Nephron (organoid): ENCODE data around the gene HAUS3.

ENCODE experiments used
- H3K27ac Mint-ChIP-seq, 3 experiments: 2 replicates each; pipeline ENCODE4 v1.8.0; 2020; ENCODE audit warnings: mixed read lengths in 3 of 3, mild to moderate bottlenecking in 2 of 3, moderate library complexity in 1 of 3
- H3K27me3 Mint-ChIP-seq: 2 replicates; pipeline ENCODE4 v1.8.0; 2021; ENCODE audit warnings: low read depth, mild to moderate bottlenecking, moderate library complexity, mixed read lengths
- H3K36me3 Mint-ChIP-seq: 2 replicates; pipeline ENCODE4 v1.8.0; 2020; ENCODE audit warnings: low read depth, mixed read lengths
- H3K4me1 Mint-ChIP-seq: 2 replicates; pipeline ENCODE4 v1.8.0; 2020; ENCODE audit warnings: mixed read lengths
- H3K4me3 Mint-ChIP-seq, 3 experiments: 2 replicates each; pipeline ENCODE4 v1.8.0; 2020; ENCODE audit warnings: mild to moderate bottlenecking in 3 of 3, mixed read lengths in 3 of 3, moderate library complexity in 2 of 3
- H3K9me3 Mint-ChIP-seq: 2 replicates; pipeline ENCODE4 v1.8.0; 2020; ENCODE audit warnings: mixed read lengths
- TF ChIP-seq, protein P1 (sequence below), 3 experiments: fragments of 200-600 bp; sonication (generic); IDR thresholded peaks; one replicate each; pipeline ENCODE4 v1.5.0; 2021; ENCODE audit warnings: antibody characterized with exemption in 3 of 3; ENCODE audit not compliant: unreplicated experiment in 3 of 3

The HAUS3 gene

GRCh38 chr4:2258091-2259035, 16.4 kb upstream of the HAUS3 start:
- Mint-ChIP-seq H3K4me1 (peaks cover 24% of the 10 kb centered on the region), H3K36me3 (peaks cover 11% of the 10 kb centered on the region), H3K27me3 (no peaks in the 10 kb centered on the region), H3K4me3 (no peak overlapping the region), H3K27ac (peak overlapping the region in 1 of 3 experiments; percentile 45), H3K9me3 (no peaks in the 10 kb centered on the region)
- TF ChIP-seq, protein P1, sequence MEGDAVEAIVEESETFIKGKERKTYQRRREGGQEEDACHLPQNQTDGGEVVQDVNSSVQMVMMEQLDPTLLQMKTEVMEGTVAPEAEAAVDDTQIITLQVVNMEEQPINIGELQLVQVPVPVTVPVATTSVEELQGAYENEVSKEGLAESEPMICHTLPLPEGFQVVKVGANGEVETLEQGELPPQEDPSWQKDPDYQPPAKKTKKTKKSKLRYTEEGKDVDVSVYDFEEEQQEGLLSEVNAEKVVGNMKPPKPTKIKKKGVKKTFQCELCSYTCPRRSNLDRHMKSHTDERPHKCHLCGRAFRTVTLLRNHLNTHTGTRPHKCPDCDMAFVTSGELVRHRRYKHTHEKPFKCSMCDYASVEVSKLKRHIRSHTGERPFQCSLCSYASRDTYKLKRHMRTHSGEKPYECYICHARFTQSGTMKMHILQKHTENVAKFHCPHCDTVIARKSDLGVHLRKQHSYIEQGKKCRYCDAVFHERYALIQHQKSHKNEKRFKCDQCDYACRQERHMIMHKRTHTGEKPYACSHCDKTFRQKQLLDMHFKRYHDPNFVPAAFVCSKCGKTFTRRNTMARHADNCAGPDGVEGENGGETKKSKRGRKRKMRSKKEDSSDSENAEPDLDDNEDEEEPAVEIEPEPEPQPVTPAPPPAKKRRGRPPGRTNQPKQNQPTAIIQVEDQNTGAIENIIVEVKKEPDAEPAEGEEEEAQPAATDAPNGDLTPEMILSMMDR (IDR thresholded peaks at IDR 0.05; ENCODE audit: unreplicated experiment in 3 of 3): no peak

DNA sequence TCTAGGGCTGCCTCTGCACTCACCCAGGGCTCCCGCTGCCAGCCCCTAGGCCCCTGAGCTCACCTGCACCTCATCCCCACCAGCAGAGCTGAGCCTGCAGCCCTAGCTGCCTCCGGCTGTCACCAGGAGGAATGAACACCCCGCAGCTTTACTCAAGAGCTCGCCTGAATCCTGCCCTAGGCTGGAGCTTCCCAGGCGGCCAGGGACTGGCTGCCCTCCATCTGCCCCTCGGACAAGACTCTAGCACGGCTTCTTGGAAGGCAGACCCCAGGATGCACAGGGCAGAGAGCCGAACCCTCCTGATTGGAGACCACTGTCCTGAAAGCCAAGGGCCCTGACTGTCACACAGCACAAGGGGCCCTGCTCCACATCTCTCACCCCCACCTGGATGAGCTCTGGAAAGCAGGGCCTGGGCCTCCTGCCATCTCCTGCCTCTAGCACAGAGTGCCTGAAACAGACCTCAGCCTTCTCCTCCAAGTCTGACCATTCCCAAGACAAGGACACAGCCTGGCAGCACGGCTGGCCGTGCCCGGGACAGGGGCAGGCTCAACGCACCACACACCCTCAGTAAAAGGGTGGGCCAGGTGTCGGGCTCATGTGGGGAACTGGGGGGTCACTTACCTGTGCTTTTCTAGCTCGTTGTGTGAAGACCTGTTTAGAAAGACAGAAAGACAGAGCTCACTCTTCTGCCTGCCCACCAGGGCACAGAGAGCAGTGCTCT, 15.6 kb upstream of the HAUS3 start:
- TF ChIP-seq, protein P1 (IDR thresholded peaks at IDR 0.05; ENCODE audit: unreplicated experiment in 3 of 3): no peak
- H3K9me3 Mint-ChIP-seq: no peaks in the 10 kb centered on the region

GRCh38 chr4:2256781-2257191, 14.9 kb upstream of the HAUS3 start:
- TF ChIP-seq, protein P1 (IDR thresholded peaks at IDR 0.05; ENCODE audit: unreplicated experiment in 3 of 3): no peak
- H3K27ac Mint-ChIP-seq: peak overlapping the region in 2 of 3 experiments; percentile 18 to 45
- no peaks in the 10 kb centered on the region for H3K27me3 Mint-ChIP-seq
- no peaks in the 10 kb centered on the region for H3K9me3 Mint-ChIP-seq
- peaks cover 24% of the 10 kb centered on the region for H3K4me1 Mint-ChIP-seq
- H3K4me3 Mint-ChIP-seq: peak overlapping the region in 1 of 3 experiments; percentile 33
- H3K36me3 Mint-ChIP-seq: peaks cover 11% of the 10 kb centered on the region

More for the DNA sequence above, 15.6 kb upstream of the HAUS3 start:
- H3K4me3 Mint-ChIP-seq: peak overlapping the region in 1 of 3 experiments; percentile 62
- peaks cover 11% of the 10 kb centered on the region for H3K36me3 Mint-ChIP-seq
- peaks cover 24% of the 10 kb centered on the region for H3K4me1 Mint-ChIP-seq
- no peaks in the 10 kb centered on the region for H3K27me3 Mint-ChIP-seq
- peak overlapping the region in 2 of 3 experiments; percentile 18 to 45 for H3K27ac Mint-ChIP-seq

DNA sequence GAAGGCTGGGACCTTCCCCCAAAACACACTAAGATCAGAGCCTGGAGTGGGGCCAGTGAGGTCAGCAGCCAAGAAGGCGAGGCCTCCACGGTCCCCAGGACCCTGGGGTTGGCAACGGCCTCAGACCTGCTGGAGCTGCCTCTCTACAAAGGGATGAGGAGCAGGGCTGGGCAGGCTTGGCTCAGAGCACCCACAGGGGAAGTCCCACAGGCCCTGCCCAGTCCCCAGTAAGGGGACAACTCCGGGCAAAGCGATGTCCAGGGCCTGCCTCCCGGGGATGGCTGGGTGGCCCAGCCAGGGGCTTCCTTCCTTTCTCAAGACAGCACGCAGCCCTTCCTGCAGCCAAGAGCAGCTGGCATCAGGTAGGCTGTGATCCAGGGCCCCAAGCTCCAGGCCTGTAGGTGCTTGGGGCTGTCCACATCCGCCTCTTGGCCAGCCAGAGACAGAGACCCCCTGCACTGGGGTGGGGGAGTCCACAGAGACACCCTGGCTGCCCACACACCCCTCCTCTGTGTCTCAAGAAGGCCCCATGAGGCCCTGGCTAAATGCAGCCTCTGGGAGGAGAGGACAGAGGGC, 14.3 kb upstream of the HAUS3 start:
- Mint-ChIP-seq H3K27me3 (no peaks in the 10 kb centered on the region), H3K36me3 (peaks cover 11% of the 10 kb centered on the region), H3K4me3 (peak overlapping the region in 1 of 3 experiments; percentile 47), H3K27ac (peak overlapping the region in 2 of 3 experiments; percentile 54 to 62), H3K9me3 (no peaks in the 10 kb centered on the region), H3K4me1 (peaks cover 24% of the 10 kb centered on the region)
- TF ChIP-seq, protein P1 (IDR thresholded peaks at IDR 0.05; ENCODE audit: unreplicated experiment in 3 of 3): no peak

GRCh38 chr4:2255501-2256155, 13.7 kb upstream of the HAUS3 start:
- Mint-ChIP-seq H3K27me3 (no peaks in the 10 kb centered on the region), H3K4me1 (peaks cover 24% of the 10 kb centered on the region), H3K9me3 (no peaks in the 10 kb centered on the region), H3K4me3 (peak overlapping the region in 1 of 3 experiments; percentile 47), H3K36me3 (peaks cover 11% of the 10 kb centered on the region), H3K27ac (peak overlapping the region in 2 of 3 experiments; percentile 54 to 62)
- TF ChIP-seq, protein P1 (IDR thresholded peaks at IDR 0.05; ENCODE audit: unreplicated experiment in 3 of 3): no peak
